GM19468 (cell line): Measurements from ENCODE around the gene ERBB4.
A peak's percentile ranks its signal among the peaks of the same experiment; 100 is the strongest.

ENCODE experiments used
- ATAC-seq: cut with Tn5 transposase; IDR thresholded peaks from one replicate; pipeline ENCODE4 v1.9.1; 2021; ENCODE audit warnings: mild to moderate bottlenecking, moderate library complexity, moderate number of reproducible peaks; ENCODE audit not compliant: unreplicated experiment; ENCODE audit errors: extremely low read depth

ERBB4 gene

GRCh38 chr2:211468877-211469663 lies 1069.5 kb downstream of the ERBB4 start:
- no peak for ATAC-seq

GRCh38 chr2:211468217-211468616 lies 1070.4 kb downstream of the ERBB4 start:
- no peak for ATAC-seq

DNA sequence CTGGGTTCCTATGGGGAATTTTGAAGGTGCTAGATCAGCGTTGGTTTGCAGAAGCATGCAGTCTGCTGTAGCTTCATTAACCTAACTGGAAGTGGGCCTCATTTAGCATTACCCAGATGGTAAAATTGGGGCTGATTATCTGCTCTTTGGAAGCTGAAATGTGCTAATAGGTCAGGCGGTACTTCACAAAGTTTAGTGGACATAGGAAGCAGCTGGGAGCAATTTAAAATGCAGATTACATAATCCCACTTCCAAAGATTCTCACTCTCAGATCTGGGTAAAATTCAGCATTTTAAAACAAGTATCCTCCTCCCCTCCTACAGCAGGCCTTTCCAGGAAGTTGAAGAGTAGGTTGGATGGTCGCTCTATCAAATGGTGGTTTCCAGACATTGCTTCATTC lies 1075.2 kb downstream of the ERBB4 start:
- ATAC-seq, result no peak

DNA sequence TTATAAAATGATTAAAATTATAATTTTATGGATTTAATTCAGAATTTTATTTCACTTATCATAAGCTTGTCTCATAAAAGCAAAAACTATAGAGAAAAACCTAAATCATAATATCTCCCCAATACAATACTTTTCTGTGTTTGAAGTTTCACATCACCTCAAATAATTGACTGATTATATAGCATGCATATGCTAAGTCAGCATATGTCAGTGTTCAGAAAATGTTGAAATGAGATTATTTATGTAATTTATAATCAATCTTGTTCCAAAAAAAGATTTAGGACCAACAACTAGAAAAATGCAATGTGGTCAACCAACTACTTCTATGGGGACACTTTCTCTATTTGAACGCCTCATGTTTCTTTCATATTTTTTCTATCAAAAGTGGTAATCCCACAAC lies 1079.6 kb downstream of the ERBB4 start:
- ATAC-seq, result no peak

GRCh38 chr2:211457325-211457724 lies 1081.3 kb downstream of the ERBB4 start:
- ATAC-seq, result no peak

- ATAC-seq, result peak; percentile 53
Observed at GRCh38 chr2:211455216-211455841, 1083.3 kb downstream of the ERBB4 start.

GRCh38 chr2:211454679-211455078 lies 1083.9 kb downstream of the ERBB4 start:
- ATAC-seq, result no peak

DNA sequence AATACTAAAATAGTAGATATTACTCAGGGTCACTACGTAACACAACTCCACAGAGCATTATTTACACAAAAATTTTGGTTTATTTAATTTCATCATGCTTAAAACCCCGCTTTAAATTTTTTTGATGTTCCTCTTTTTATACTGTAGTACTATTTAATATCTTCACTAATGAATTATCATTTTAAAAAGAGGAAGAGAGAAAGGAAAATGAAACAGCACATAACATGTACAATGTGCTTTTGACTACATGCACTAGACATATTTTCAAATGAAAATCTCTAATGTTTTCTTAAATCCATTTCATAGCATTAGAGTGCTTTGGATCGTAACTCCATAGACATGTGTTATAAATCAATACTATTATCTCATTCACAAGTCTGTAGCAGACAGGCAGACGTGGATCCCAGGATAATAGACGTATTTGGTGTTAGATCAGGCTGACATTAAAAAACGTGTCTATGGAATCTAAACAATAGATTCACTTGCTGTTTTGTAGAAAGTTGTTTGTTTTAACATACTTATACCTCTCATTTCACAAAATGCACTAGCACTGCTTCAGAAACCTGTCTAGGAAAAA lies 1085.2 kb downstream of the ERBB4 start:
- no peak for ATAC-seq

- ATAC-seq, result no peak
Observed at GRCh38 chr2:211451642-211452041, 1087.0 kb downstream of the ERBB4 start.

DNA sequence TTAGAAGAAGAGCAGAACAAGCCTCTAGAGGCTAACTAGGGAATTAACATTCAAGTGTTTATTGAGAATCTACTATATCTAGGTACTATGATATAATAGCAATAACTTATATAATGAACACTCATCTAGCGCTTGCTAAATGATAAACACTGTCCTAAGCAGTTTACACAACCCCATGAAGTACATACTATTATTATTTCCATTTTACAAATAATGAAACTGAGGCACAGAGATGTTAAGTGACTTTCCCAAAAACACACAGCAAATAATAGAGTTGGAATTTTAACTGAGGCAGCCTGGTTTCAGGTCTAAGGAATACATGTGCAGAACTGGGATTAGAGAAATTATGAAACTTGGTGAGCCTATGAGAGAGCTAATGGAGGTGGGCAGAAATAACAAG lies 1088.8 kb downstream of the ERBB4 start:
- no peak for ATAC-seq

DNA sequence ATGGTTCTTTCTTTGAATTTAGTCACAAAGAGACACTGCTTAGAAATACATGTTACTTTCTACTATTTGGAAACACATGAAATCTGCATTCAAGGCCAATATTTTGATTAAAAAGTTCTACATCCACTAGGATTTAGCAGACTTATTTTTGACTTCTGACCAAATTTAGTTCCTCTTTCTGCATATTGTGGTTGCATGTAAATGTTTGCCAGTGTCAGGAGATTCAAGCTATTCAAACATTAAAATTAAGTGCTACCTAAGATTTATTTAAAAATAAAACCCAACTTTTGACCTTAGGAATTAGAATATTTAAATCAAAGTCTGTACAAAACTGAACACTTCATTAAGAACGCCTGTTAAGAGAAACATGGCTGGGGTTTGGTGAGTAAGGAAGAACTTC lies 1091.1 kb downstream of the ERBB4 start:
- ATAC-seq, result no peak

DNA sequence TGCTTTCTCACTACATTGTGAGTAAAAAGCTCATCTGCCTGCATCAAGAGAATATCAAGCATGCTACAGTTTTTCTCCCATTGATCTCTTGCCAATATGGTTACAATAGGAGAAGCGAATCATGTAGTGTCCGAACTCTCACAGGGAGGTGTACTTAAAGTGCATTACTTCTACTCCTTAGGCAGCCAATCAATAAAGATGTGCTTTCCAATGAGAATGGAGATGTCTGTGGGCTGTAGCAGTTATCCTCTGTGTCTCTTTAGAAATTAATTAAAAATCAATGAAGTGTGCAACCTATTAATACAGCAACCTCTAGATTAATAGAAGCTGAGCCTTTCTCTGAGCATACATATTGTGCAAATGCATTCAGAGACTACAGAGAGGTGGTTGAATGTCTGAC lies 1098.5 kb downstream of the ERBB4 start:
- no peak for ATAC-seq

GRCh38 chr2:211439011-211439410 lies 1099.6 kb downstream of the ERBB4 start:
- no peak for ATAC-seq

GRCh38 chr2:211437396-211437795 lies 1101.2 kb downstream of the ERBB4 start:
- ATAC-seq, result no peak

- no peak for ATAC-seq
Observed at GRCh38 chr2:211436182-211436581, 1102.4 kb downstream of the ERBB4 start.

GRCh38 chr2:211435331-211435730 lies 1103.3 kb downstream of the ERBB4 start:
- no peak for ATAC-seq

GRCh38 chr2:211434773-211435172 lies 1103.8 kb downstream of the ERBB4 start:
- no peak for ATAC-seq

GRCh38 chr2:211429256-211429920 lies 1109.2 kb downstream of the ERBB4 start:
- ATAC-seq, result no peak

DNA sequence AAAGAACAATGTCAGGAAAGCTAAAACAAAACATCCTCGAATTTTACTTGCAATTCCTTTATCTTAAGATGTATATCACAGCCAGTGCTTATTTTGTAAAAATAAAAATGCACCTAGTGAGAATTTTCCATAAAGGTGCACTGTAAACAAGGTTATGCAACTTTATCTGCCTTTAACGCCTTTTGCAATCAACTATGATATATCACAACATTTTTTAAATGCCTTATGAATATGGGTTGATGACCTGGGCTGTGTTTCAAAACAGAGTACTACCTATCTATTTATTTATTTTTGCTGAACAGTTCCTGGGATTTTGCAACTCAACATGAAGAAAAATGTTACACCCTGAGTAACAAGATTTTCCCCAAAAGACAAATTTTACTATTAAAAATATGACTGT lies 1112.4 kb downstream of the ERBB4 start:
- ATAC-seq, result no peak

DNA sequence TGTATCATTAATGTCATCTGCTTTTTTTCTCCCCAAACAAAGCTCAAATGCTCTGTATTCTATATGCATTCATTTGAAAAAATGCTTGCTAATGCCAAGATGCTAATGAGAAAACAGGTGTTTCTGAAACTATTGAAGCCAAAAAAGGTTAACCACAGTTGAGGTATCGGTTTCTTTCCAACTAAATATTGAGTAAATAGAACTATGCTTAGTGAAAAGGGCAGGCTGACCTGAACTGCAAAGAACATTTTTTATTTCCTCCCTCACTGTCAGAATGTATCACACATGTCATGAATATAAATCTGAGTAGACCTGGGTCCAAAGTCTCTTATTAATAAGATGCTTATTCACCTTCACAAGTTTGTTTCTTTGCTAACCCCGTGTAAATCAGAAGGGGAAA lies 1115.6 kb downstream of the ERBB4 start:
- no peak for ATAC-seq

GRCh38 chr2:211417544-211417943 lies 1121.1 kb downstream of the ERBB4 start:
- no peak for ATAC-seq
